Mucosa of stomach (tissue), 1 donor: ENCODE results near the gene SLC29A3.
"Not testable (repeated sequence)": the region's sequence is repeated elsewhere in the genome, so short reads cannot be mapped to it uniquely, and the experiment has no call there.

Source experiments
- H3K27me3 ChIP-seq: one replicate; pipeline ENCODE4 v1.7.0; 2013; ENCODE audit warnings: mild to moderate bottlenecking, low read length; ENCODE audit not compliant: control insufficient read depth, insufficient read depth
- H3K36me3 ChIP-seq: one replicate; pipeline ENCODE4 v1.7.0; 2013; ENCODE audit warnings: low read length; ENCODE audit not compliant: control insufficient read depth, insufficient read depth
- H3K4me1 ChIP-seq: one replicate; pipeline ENCODE4 v1.7.0; 2013; ENCODE audit warnings: mild to moderate bottlenecking, low read length; ENCODE audit not compliant: control insufficient read depth, insufficient read depth
- H3K4me3 ChIP-seq: one replicate; pipeline ENCODE4 v1.7.0; 2013; ENCODE audit warnings: low read length
- H3K9ac ChIP-seq: one replicate; pipeline ENCODE4 v1.7.0; 2013; ENCODE audit warnings: mild to moderate bottlenecking, low read length, moderate library complexity
- H3K9me3 ChIP-seq: one replicate; pipeline ENCODE4 v1.7.0; 2013; ENCODE audit warnings: mild to moderate bottlenecking, low read length, moderate library complexity; ENCODE audit not compliant: control insufficient read depth
- donor health status: Pancreatic carcinoma.

Gene SLC29A3

DNA sequence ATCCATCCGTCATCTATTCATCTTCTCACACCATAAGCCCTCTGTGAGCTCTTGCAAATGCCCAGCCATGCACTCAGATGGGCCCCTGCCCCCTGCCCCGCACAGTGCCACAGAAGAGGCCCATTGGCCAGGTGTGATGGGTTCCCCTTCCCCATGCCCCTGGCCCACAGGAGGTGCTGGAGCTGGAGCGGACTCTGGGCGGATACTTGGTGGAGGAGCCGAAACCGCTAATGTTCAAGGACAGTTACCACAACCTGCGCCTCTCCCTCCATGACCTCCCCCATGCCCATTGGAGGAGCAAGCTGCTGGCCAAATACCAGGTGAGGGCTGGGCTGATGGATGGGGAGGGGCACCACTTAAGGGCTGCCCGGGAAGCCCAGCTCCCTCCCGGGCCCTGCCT lies 23.4 kb upstream of the SLC29A3 start:
- Histone ChIP-seq H3K9ac (no peak overlapping the region), H3K36me3 (no peaks in the 10 kb centered on the region), H3K9me3 (no peaks in the 10 kb centered on the region), H3K27me3 (no peaks in the 10 kb centered on the region), H3K4me1 (no peaks in the 10 kb centered on the region), H3K4me3 (no peak overlapping the region)

DNA sequence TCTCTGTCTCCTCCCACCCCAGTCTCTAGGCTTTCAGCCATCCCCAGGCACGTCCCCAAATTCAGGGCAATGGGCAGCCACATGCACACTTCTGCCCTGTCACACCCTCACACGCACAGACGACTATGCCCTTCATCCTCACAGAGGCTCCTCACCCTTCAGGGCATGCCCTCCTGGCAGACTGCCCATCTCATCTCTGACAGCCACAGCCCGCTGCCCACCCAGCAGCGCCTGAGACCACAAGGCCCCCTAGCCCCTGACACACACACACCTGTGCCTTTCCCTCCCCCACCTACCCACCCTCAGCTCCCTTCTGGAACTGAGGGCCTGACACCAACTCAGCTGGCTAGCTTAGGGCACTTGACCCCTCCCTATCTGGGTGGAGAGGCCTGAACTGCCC lies 23.0 kb upstream of the SLC29A3 start:
- Histone ChIP-seq H3K4me3 (no peak overlapping the region), H3K36me3 (no peaks in the 10 kb centered on the region)

DNA sequence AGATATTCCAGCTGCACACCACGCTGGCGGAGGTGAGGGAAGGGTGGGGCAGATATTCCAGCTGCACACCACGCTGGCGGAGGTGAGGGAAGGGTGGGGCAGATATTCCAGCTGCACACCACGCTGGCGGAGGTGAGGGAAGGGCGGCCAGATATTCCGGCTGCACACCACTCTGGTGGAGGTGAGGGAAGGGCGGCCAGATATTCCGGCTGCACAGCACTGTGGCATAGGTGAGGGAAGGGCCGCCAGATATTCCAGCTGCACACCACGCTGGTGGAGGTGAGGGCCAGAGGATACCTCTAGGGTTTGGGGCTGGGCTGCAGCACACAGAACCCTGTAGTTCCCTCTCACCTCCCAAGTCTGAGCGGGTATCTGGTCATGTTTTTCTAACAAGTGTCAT lies 22.2 kb upstream of the SLC29A3 start:
- H3K27me3 ChIP-seq, H3K4me3 ChIP-seq, H3K4me1 ChIP-seq, H3K9ac ChIP-seq, H3K9me3 ChIP-seq, H3K36me3 ChIP-seq: not testable (repeated sequence)

More for the DNA sequence above, 23.0 kb upstream of the SLC29A3 start:
- Histone ChIP-seq H3K27me3 (no peaks in the 10 kb centered on the region), H3K9ac (no peak overlapping the region), H3K9me3 (no peaks in the 10 kb centered on the region), H3K4me1 (no peaks in the 10 kb centered on the region)

GRCh38 chr10:71297343-71297742 lies 21.7 kb upstream of the SLC29A3 start:
- Histone ChIP-seq H3K36me3 (no peaks in the 10 kb centered on the region), H3K4me3 (no peak overlapping the region), H3K27me3 (no peaks in the 10 kb centered on the region), H3K9me3 (no peaks in the 10 kb centered on the region), H3K9ac (no peak overlapping the region), H3K4me1 (no peaks in the 10 kb centered on the region)

DNA sequence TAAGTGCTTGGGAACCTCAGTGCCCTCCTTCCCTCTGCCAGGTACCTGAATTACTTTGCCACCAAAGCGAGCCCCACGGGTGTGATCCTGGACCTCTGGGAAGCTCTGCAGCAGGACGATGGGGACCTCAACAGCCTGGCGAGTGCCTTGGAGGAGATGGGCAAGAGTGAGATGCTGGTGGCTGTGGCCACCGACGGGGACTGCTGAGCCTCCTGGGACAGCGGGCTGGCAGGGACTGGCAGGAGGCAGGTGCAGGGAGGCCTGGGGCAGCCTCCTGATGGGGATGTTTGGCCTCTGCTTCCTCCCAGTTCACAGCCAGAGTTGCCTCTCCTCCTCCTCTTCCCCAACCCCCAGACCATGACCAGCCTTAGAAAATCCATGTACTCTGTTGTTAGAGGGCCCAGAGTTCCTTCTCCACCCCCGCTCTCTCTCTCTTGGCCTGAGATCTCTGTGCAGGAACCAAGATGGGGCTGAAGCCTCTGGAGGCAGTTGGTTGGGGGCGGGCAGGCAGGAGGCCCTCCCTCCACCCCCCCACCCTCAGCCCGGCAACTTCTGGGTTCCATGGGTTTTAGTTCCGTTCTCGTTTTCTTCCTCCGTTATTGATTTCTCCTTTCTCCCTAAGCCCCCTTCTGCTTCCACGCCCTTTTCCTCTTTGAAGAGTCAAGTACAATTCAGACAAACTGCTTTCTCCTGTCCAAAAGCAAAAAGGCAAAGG lies 19.8 kb upstream of the SLC29A3 start:
- no peak overlapping the region for H3K4me3 ChIP-seq
- H3K36me3 ChIP-seq: no peaks in the 10 kb centered on the region
- H3K4me1 ChIP-seq: no peaks in the 10 kb centered on the region
- no peaks in the 10 kb centered on the region for H3K27me3 ChIP-seq
- no peaks in the 10 kb centered on the region for H3K9me3 ChIP-seq
- H3K9ac ChIP-seq: no peak overlapping the region

DNA sequence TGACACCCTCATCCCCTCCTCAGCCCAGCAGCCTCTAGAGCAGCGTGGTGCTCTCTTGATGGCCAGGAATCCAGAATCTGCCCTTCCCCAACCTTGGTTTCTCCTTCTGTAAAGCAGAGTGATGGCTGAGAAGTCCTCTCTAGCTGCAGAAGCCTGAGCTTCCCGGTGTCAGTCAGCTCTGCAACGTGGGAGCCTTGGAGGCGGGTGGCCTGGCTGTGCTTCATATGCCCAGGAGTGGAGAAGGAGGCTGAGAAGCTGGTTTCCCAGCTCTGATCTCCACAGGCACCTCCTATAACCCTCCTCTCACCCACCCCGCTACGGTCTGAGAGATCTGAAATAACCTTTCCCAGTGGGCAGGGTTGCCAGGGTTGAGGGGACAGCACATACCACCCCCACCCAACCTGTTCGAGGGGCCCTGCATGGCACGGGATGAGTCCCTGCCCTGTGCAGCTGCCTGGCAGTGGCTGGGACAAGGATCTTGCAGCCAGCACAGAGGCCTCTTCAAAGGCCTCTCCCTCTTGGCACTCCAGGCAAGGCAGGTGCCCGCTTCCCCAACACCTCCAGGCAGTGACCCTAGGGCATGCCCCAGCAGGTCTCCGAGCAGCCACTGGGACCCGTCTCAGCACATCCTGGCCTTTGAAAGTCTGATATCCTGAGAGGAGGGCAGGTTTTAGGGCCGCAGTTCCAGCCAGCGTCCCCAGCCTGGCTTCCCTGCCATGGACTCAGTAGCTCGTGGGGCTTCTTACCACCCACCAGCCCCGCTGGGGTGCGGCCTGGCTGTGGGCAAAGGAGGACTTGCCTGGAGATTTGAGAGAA lies 18.3 kb upstream of the SLC29A3 start:
- Histone ChIP-seq H3K36me3 (no peaks in the 10 kb centered on the region), H3K9me3 (no peaks in the 10 kb centered on the region), H3K27me3 (no peaks in the 10 kb centered on the region), H3K4me3 (no peak overlapping the region), H3K9ac (no peak overlapping the region), H3K4me1 (no peaks in the 10 kb centered on the region)

- no peaks in the 10 kb centered on the region for H3K36me3 ChIP-seq
- H3K9me3 ChIP-seq: no peaks in the 10 kb centered on the region
- no peaks in the 10 kb centered on the region for H3K27me3 ChIP-seq
- H3K4me1 ChIP-seq: no peaks in the 10 kb centered on the region
- no peak overlapping the region for H3K4me3 ChIP-seq
- no peak overlapping the region for H3K9ac ChIP-seq
Measured at GRCh38 chr10:71301371-71301916, 17.6 kb upstream of the SLC29A3 start.

DNA sequence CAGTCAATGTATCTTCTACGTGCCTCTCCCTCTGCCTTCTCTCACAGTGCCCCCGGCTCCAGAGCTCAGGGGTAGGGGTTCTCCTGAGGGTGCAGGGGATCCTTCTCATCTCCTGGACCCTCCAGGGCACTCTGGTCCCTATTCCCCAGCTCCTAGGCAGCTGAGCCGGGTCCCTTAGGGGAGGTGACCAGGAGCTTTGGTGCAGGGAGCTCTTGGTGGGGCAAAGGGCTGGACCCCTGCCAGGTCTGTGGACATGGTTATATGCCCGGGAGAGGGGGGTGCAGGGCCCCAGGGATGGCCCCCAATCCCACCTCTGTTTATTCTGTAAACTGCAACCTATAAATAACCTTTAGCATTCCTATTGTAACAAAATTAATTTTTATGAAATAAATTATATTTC lies 16.6 kb upstream of the SLC29A3 start:
- H3K27me3 ChIP-seq: no peaks in the 10 kb centered on the region
- no peaks in the 10 kb centered on the region for H3K4me1 ChIP-seq
- no peak overlapping the region for H3K4me3 ChIP-seq
- no peaks in the 10 kb centered on the region for H3K36me3 ChIP-seq
- H3K9me3 ChIP-seq: no peaks in the 10 kb centered on the region
- H3K9ac ChIP-seq: no peak overlapping the region

DNA sequence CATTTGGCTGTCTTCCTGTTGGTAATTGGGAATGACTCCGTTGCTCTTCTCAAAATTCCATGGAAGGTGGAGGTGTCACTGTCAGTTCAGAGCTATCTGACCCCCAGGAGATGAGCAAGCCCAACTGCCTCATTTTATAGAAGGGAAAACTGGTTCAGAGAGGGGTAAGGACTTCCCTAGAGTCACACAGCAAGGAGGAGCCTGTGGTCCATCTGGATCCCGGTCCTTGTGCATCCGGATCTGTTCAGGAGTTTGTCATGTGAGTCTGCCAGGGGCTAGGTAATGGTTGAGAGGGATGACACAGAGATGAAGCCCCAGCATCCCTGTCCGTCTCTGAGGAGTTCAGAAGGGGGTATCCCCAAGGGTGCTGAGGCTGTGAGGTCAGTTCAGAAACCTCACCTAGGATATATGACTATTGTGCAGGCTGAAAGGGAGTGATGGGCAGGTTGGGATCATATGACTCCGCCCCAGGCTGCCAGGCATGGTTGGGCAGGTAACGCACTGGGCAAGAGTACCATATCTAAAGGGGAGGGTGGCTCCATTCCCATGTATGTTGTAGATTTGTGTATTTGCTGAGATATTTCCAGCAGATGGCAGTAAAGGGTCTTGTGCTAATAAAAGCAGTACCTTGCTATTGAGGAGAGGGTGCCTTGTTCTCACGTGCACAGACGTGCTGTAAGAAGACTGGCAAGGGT lies 16.0 kb upstream of the SLC29A3 start:
- H3K9me3 ChIP-seq: no peaks in the 10 kb centered on the region
- H3K9ac ChIP-seq: no peak overlapping the region

GRCh38 chr10:71303569-71303907 lies 15.5 kb upstream of the SLC29A3 start:
- Histone ChIP-seq H3K36me3 (no peaks in the 10 kb centered on the region), H3K4me1 (no peaks in the 10 kb centered on the region), H3K4me3 (no peak overlapping the region), H3K9me3 (no peaks in the 10 kb centered on the region), H3K27me3 (no peaks in the 10 kb centered on the region), H3K9ac (no peak overlapping the region)

More for the DNA sequence above, 16.0 kb upstream of the SLC29A3 start:
- Histone ChIP-seq H3K4me1 (no peaks in the 10 kb centered on the region), H3K36me3 (no peaks in the 10 kb centered on the region), H3K27me3 (no peaks in the 10 kb centered on the region), H3K4me3 (no peak overlapping the region)

DNA sequence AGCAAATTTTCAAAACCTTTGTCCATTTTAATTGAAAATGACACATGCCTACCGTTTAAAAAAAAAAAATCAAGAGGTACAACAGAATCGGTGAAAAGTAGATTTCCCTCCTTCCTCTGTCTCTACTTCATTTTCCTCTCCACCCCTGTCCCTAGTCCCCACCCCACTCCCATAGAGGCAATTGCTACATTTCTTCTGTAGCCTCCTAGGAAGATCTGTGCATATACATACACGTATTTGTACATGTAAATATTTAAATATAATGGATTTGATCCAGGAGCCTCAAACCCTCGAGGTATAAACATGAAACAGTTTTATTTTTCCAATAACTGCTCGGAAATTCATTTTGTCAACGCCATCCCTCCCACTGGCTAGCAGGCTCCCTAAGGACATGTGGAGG lies 14.1 kb upstream of the SLC29A3 start:
- Histone ChIP-seq H3K36me3 (no peaks in the 10 kb centered on the region), H3K9ac (no peak overlapping the region), H3K9me3 (no peaks in the 10 kb centered on the region), H3K27me3 (no peaks in the 10 kb centered on the region), H3K4me1 (no peaks in the 10 kb centered on the region), H3K4me3 (no peak overlapping the region)

DNA sequence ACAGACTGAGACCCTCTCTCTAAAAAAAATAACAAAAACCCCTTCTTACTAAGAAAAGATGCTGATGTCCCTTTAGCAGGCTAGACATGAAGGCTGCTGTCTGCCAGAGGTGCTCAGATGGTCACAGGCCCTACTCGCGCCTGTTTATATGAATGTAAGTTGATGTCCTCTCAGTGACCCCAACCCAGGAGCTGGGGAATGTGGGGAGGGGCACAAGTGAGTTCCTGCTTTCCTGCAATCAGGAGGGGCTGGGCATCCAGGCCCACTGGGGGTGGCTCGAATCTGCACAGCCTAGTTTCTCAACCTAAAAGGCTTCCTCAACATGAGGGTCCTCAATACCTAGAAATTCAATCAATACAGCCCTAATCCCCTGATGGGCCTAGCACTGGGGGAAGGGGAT lies 12.1 kb upstream of the SLC29A3 start:
- H3K9me3 ChIP-seq: no peaks in the 10 kb centered on the region
- H3K4me3 ChIP-seq: no peak overlapping the region
- no peaks in the 10 kb centered on the region for H3K36me3 ChIP-seq
- no peak overlapping the region for H3K9ac ChIP-seq
- H3K4me1 ChIP-seq: no peaks in the 10 kb centered on the region
- no peaks in the 10 kb centered on the region for H3K27me3 ChIP-seq
